Kidney epithelial cell (primary cell): ENCODE data around the gene SPG21. TPM values are rescaled to one million over a fixed set of nuclear protein-coding genes. Genes with fewer than 3 reads are reported as not detected.

Experiments
- DNase-seq: peaks from one replicate; pipeline ENCODE4 v3.0.0-alpha.2; 2010; ENCODE audit warnings: low read depth
- H3K27me3 ChIP-seq: 2 replicates; pipeline ENCODE4 v1.6.0; 2011; ENCODE audit warnings: low read length; ENCODE audit not compliant: control insufficient read depth, insufficient read depth
- H3K36me3 ChIP-seq: 2 replicates; pipeline ENCODE4 v1.5.1; 2011; ENCODE audit warnings: low read length; ENCODE audit not compliant: control insufficient read depth, insufficient read depth
- H3K4me3 ChIP-seq: 2 replicates; pipeline ENCODE4 v1.5.1; 2011; ENCODE audit warnings: low read depth, mild to moderate bottlenecking, control low read depth, low read length
- total RNA-seq: library from RNA; depleted of rRNA; stranded (reverse); fragments of >200 nt; gene quantifications from 2 replicates; pipeline ENCODE4 v1.2.3, GENCODE V29; 2015
- TF ChIP-seq, protein P1 (sequence below): IDR thresholded peaks from 2 replicates; pipeline ENCODE4 v1.5.1; 2011; ENCODE audit warnings: mild to moderate bottlenecking, moderate library complexity, low read length, control low read depth, inconsistent platforms; ENCODE audit not compliant: insufficient read depth, poor library complexity, severe bottlenecking

SPG21 gene
- total RNA-seq, 1 donor from 2014 or later, result 118 TPM

DNA sequence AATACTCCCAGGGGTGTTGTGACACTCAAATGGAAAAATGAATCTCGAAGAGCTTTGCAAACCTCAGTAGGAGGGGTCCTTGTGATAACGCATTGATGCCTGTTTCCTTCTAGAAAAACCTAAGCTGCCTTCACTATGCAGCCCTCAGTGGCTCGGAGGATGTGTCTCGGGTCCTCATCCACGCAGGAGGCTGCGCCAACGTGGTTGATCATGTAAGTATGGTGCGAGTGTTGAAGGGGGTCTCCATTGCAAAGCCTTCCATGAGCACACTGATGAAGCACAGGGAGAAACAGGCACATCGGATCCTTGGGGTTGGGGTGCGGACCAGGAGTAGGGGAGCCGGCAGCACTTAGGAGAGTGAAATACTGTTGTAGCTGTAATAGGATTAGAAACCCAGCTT is 55.7 kb downstream of the SPG21 start:
- no peak overlapping the region for H3K4me3 ChIP-seq
- TF ChIP-seq, protein P1, sequence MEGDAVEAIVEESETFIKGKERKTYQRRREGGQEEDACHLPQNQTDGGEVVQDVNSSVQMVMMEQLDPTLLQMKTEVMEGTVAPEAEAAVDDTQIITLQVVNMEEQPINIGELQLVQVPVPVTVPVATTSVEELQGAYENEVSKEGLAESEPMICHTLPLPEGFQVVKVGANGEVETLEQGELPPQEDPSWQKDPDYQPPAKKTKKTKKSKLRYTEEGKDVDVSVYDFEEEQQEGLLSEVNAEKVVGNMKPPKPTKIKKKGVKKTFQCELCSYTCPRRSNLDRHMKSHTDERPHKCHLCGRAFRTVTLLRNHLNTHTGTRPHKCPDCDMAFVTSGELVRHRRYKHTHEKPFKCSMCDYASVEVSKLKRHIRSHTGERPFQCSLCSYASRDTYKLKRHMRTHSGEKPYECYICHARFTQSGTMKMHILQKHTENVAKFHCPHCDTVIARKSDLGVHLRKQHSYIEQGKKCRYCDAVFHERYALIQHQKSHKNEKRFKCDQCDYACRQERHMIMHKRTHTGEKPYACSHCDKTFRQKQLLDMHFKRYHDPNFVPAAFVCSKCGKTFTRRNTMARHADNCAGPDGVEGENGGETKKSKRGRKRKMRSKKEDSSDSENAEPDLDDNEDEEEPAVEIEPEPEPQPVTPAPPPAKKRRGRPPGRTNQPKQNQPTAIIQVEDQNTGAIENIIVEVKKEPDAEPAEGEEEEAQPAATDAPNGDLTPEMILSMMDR, result no peak
- no peak for DNase-seq
- H3K36me3 ChIP-seq, result no peaks in the 10 kb centered on the region
- no peaks in the 10 kb centered on the region for H3K27me3 ChIP-seq

DNA sequence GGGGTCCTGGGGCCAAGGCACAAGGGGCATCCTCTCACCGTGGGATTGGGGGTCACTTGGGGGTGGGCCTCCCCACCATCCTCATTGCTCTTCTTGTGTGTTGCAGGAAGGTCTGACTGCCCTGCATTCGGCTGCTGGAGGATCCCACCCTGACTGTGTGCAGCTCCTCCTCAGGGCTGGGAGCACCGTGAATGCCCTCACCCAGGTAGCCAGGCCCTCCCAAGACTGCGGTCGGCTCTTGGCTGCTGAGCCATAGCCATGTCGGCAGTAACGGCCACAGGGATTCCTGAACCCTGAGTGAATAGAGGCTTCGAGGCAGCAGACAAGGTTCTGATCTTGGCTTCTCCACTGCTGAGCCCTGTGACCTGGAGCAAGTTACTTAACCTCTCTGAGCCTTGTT is 58.3 kb downstream of the SPG21 start:
- no peak for DNase-seq
- TF ChIP-seq, protein P1, result no peak

DNA sequence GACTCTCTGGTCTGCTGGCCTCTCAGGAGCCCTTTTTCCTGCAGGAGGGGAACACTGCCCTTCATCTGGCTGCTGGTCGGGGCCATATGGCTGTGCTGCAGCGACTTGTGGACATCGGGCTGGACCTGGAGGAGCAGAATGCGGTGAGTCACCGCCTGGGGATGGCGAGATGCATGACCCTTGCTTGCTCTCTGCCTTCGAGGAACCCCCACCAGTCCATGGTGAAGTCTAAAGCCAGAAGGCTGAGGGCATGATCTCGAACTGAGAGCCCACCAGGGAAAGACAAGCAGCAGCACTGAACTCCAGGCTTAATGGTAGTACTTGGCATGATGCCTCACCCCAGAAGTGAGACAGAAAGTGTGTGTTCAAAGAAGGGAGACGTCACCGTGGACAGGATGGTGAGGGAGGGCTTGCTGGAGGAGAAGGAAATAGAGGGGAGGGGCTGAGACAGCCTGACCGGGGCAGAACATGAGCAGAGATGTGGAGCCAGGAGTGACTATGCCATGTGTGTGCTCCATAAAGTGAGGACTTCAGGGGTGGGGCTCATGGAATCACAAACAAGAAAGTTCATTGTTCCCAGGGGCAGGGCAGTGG is 58.8 kb downstream of the SPG21 start:
- TF ChIP-seq, protein P1, result no peak
- no peaks in the 10 kb centered on the region for H3K36me3 ChIP-seq
- peaks cover 2% of the 10 kb centered on the region for H3K27me3 ChIP-seq
- no peak for DNase-seq
- H3K4me3 ChIP-seq, result no peak overlapping the region

More for the DNA sequence above, 58.3 kb downstream of the SPG21 start:
- Histone ChIP-seq H3K36me3 (no peaks in the 10 kb centered on the region), H3K27me3 (peaks cover 2% of the 10 kb centered on the region), H3K4me3 (no peak overlapping the region)

DNA sequence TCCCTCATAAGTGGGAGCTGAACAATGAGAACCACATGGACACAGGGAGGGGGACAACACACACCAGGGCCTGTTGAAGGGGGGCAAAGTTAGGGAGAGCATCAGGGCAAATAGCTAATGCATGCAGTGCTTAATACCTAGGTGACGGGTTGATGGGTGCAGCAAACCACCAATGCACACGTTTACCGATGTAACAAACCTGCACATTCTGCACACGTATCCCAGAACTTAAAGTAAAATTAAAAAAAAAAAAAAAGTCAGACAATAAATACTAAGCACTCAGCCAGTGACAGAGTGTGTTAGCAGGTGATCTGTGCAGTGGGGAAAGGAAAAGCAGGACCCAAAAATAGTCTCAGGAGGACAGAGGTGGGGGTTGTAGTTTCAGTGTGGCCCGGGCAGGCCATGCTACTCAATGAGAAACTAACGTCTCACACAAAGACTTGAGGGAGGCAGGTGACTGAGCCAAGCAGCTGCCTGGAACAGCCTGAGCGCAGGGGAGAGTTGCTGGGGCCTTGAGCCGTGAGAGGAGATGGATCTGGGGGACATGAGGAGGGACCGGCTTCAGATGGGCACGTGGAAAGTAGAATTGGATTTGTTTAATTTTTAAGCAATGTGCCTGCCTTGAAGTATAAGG is 59.6 kb downstream of the SPG21 start:
- no peak for DNase-seq
- no peaks in the 10 kb centered on the region for H3K36me3 ChIP-seq
- peaks cover 2% of the 10 kb centered on the region for H3K27me3 ChIP-seq
- TF ChIP-seq, protein P1, result no peak
- H3K4me3 ChIP-seq, result no peak overlapping the region

DNA sequence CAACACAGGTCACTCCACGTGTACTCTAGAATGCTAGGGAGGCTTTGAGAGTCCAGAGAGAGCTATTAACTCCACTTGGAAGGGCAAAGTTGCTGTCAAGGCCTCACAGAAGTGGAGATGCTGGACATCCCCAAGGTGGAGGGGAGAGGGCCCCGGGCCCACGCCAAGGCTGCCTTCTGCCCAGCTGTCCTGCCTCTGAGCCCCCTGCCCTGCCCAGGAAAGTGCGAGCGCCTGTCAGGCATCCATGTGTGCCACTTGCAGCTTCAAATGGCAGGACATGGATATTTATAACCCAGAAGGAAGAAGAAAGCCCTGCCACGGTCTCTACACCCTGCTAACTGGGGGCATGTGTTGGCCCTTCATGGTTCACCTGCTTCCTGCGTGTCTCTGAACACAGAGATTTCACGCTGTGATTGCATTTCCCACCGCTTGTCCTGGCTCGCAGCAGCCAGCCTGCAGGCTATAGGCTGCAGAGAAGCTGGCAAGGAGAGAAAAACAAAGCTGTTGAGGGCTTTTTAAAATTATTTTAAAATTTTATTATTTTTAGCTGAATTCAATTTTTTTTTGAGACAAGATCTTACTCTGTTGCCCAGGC is 61.0 kb downstream of the SPG21 start:
- TF ChIP-seq, protein P1, result no peak
- no peak for DNase-seq
- no peaks in the 10 kb centered on the region for H3K36me3 ChIP-seq
- peaks cover 2% of the 10 kb centered on the region for H3K27me3 ChIP-seq
- no peak overlapping the region for H3K4me3 ChIP-seq
